NCI-H526 treated with DMSO at 0.1 percent for 48 hours (cell line): ENCODE data around the gene RRBP1.

Experiments used
- DNase-seq: peaks from one replicate; lab custom pipeline; 2025; lab: John Stamatoyannopoulos, UW

Gene RRBP1

GRCh38 chr20:17683218-17684076 is 1.4 kb upstream of the RRBP1 start:
- no peak for DNase-seq

- no peak for DNase-seq
Observed at GRCh38 chr20:17682889-17683198, 802 bp upstream of the RRBP1 start.

GRCh38 chr20:17681726-17682102 is 328 bp downstream of the RRBP1 start:
- DNase-seq, result no peak

- peak; percentile 21 for DNase-seq
Observed at GRCh38 chr20:17680836-17681725, 961 bp downstream of the RRBP1 start.

GRCh38 chr20:17679941-17680835 is 1.9 kb downstream of the RRBP1 start:
- DNase-seq, result no peak

GRCh38 chr20:17678886-17679285 is 3.2 kb downstream of the RRBP1 start:
- DNase-seq, result no peak

- DNase-seq, result no peak
Observed at GRCh38 chr20:17678295-17678694, 3.7 kb downstream of the RRBP1 start.

- DNase-seq, result no peak
Observed at GRCh38 chr20:17676942-17677341, 5.1 kb downstream of the RRBP1 start.

GRCh38 chr20:17676378-17676759 is 5.7 kb downstream of the RRBP1 start:
- DNase-seq, result no peak

- no peak for DNase-seq
Observed at GRCh38 chr20:17675519-17676377, 6.3 kb downstream of the RRBP1 start.

- DNase-seq, result no peak
Observed at GRCh38 chr20:17674722-17675518, 7.1 kb downstream of the RRBP1 start.

- DNase-seq, result no peak
Observed at GRCh38 chr20:17673084-17673483, 9.0 kb downstream of the RRBP1 start.

- no peak for DNase-seq
Observed at GRCh38 chr20:17671565-17671964, 10.5 kb downstream of the RRBP1 start.

GRCh38 chr20:17671011-17671410 is 11.0 kb downstream of the RRBP1 start:
- DNase-seq, result no peak

GRCh38 chr20:17669306-17669931 is 12.6 kb downstream of the RRBP1 start:
- no peak for DNase-seq

- DNase-seq, result no peak
Observed at GRCh38 chr20:17668432-17668831, 13.6 kb downstream of the RRBP1 start.

- no peak for DNase-seq
Observed at GRCh38 chr20:17667445-17667844, 14.6 kb downstream of the RRBP1 start.

- DNase-seq, result no peak
Observed at GRCh38 chr20:17666481-17666880, 15.6 kb downstream of the RRBP1 start.

GRCh38 chr20:17665756-17666155 is 16.3 kb downstream of the RRBP1 start:
- DNase-seq, result no peak
